HG03045 (cell line): Measurements from ENCODE around the gene HIGD1A.
A peak's percentile ranks its signal among the peaks of the same experiment; 100 is the strongest.

ENCODE experiments used
- ATAC-seq: cut with Tn5 transposase; IDR thresholded peaks from one replicate; pipeline ENCODE4 v1.9.1; 2021; ENCODE audit warnings: mild to moderate bottlenecking, moderate library complexity; ENCODE audit not compliant: unreplicated experiment

Gene HIGD1A

DNA sequence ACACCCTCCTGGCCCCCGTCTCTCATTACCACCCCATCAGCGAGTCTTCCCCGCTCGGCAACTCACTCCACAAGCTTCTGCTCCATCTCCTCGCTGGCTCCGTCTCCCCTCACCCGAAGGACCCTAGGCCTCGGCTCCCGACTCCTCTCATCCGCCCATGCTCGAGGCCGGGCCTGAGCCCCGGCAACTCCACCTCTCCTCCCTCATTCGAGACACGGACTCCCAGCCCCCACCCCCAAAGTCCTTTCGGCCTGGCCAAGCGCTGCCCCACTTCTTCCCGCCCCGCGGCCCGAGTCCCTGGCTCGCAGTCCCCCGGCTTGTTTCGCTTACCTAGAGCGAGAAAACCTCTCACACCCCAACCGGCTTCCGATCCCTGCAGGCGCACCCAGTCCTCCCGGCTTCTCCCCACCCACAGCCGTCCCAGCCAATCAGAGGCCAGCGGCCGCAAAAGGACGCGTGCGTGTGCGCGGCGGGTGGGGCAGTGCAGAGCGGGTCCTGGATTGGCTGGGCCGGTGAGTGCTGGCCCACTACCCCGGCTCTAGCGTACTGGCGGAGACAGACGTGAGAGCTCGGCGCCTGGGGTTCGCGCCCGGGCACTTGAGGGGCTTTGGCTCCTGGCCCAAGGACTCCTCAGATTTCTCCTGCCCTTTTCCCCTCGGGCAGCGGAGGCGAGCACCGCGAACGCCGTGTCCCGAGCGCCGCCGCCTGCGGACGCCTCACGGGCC lies at the start of gene HIGD1A:
HIGD1A (minus strand) TSS at position 385 of the 725 bp plus-strand sequence. CDS start 10,237 bp downstream, outside the sequence.
- peak; percentile 99 for ATAC-seq

DNA sequence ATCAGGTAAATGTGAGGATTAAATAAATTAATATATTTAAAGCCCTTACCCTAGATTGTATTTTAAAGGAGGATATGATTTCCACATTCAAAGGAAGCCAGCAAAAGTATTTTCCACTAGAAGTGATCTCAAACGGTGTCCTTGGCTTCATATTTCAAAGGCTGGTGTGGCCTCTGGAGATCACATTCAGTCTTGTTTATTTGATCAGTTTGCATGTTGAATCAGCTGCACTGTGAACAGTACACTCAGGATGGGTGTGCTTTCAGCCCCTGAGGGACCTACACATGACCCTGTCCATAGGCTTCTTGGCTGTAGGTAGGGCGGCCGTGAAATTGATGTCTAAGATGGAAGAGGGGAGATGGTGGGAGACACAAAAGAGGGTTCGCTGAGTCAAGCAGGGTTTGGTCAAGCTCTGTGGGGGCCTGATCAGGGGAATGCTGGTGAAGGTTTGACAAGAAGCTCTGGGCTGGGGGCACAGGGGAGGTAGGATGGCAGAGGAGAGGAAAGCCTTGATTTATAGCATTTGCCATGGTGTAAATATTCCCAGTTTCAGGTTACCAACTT lies 49.5 kb upstream of the HIGD1A start:
- ATAC-seq = no peak

DNA sequence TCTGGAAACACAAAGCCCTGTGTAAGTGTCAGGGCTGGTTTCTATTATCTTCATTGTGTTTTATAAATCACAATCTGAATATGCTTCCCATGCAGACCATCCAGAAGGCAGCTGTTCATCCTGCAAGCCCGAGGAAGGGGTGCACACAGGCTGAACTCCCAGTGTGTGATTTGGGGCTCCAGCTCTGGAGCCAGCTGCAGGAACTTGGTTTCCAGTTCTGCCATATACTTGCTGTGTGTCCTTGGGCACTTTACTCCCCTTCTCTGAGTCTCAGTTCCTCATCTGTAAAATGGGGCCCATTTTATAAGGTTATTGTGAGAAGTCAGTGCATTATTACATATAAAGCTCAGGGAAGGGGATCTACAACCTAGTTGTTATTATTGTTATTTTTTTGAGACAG lies 48.8 kb upstream of the HIGD1A start:
- no peak for ATAC-seq

DNA sequence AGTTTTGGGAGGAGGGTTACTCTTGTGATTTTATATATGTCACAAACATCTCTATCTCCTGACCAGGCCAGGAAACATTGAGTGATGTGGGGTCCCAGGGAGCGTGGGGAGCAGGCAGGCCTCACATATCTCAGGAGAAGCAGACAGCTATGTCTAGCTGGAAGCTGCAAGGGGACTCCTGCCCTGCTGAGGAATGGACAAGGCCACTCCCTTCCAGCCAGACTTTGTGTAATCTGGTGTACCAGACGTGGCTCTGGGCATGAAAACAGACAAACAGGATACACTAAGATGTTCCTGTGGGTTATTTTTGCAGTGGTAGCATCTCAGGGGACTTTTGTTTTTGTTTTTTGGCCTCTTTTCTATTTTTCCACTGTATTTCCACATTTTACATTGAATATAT lies 48.2 kb upstream of the HIGD1A start:
- ATAC-seq = no peak

DNA sequence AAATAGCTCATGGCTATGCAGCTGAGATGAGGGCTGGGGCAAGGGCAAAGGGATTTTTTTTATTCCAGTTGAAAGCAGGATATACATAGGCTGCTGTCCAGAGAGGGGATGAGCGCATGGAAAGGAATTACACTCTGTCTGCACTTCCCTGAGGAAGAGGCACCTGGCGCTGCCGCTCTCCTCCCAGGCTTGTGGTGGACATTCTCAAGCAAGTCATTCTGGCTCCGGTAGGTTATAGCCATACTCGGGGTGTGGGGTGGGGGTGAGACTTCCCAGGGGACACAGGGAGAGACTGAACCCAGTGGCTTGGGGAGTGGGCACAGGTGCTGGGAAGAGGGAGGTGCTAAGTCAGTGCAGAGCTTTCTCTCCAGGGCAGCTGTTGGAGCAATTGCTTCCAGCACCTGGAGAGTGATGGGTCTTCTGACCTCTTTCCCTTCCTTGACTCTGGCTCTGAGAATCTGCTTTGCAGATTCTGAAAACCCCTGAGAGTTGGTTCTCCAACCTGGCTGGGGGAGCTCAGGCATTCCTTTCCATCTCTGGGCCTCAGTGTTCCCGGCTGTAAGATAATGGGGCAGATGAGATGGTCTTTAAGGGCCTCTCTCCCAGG lies 47.0 kb upstream of the HIGD1A start:
- no peak for ATAC-seq

DNA sequence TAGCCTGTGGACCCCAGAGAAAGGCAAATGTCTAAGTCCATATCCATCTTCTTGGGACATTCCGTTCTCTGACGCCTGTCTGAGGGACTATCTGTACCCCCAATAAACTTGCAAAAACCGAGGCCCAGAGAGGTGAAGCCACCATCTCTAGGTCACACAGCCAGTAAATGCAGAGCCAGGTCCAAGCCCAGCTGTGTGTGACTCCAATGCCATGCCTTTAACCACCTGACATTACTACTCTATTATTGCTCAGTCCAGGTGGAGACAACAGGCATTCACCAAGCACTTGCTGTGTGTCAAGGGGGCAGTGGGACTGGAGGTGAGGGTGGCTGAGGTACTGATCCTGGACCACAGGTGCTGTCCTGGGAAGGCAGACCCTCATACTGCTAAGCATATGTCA lies 46.0 kb upstream of the HIGD1A start:
- ATAC-seq = no peak

DNA sequence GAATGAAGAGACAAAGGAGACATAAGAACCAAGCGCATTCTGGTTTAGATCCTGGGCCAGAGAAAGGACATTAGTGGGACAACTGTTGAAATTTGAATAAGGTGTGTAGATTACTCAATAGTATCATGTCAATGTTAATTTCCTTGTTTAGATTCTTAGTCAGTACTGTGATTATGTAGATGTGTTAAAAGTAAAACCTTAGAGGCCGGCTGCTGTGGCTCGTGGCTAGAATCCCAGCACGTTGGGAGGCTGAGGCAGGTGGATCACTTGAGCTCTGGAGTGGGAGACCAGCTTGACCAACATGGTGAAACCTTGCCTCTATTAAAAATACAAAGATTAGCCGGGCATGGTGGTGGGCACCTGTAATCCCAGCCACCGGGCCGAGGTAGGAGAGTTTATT lies 44.7 kb upstream of the HIGD1A start:
- ATAC-seq = no peak

DNA sequence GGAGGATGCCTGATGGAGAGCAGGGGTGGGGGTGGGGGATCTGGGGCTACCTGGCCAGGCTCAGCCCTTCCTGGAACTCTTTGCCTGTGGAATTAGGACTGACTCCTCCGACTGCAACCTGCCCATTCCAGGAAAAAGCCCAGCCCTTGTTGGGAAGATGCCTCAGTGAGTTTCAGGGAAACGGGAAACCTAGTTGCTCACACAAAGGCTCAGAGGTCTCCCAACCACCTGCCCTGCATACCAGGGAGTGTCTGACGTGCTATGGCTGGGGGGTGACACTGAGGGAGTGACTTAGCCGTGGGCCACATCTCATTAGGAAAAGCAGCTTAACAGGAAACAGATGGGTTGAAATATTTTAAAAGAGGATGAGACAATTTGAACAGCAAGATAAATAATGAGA lies 43.4 kb upstream of the HIGD1A start:
- no peak for ATAC-seq

DNA sequence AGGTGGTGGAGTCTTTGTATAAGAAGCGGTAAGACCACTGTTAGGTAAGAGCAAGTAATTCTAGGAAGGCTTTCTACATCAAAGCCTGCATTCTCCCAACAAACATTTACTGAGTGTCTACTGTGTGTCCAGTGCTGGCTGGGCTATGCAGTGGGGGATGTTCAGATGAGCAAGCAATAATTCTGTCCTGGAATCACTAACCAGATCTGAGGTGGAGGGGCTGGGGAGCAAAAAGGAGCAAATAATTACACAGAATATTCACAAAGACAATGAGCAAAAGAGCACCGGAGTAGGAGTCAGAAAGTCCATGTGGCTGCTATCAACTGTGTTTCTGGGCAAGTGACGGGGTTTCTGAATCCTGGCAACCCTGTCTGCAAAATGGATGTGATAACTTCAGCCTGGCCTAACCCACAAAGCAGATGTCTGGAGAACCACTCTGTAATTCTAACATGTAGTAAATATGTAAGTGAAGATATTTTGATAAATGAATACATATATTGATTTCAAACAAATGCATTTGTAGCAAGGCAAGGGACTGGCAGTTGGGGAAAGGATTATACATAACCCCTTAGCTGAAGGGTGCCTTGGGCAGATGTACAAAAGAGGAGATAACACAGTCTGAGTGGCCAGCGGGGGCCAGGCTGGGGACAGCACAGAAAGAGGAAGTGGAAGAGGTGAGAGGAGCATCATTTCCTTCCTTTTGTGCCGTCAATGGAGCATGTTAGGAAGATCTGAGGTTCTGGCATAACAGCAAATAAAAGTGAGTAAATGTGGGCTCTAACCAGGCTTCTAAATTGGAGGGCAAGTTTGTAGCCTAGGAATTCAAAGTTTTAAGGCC lies 42.6 kb upstream of the HIGD1A start:
- no peak for ATAC-seq

DNA sequence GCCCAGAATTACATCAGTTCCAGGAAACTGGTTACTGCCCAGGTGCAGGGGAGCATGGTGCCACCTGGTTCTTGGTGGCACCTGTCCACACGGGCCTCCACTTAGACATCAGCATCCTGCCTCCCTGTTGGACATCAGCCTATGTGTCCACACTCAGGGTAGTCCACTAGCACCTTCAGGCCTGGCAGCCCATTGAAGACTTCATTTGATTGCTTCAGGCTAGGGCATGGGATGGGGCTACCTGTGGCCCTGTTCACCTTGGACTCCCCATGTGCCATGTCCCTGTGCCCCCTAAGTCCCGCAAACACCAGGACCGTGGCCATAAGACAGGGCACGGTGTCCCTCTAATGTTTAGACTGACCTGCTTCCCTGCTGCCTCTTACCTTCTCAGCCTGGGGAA lies 40.5 kb upstream of the HIGD1A start:
- no peak for ATAC-seq

DNA sequence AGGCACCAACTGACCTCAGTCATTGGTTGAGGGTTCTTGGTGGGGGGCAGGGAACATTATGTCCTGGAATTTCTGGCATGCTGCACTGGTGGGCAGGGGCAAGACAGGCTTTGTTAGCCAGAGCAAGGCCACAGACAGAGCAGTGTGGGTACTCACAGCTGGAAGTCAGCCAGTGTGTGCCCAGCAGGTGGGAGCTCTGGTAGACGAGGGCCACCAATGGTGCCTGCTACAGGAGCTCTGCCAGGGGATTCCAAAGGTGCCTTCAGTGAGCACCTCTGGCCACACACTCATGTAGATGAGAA lies 40.1 kb upstream of the HIGD1A start:
- ATAC-seq = no peak

DNA sequence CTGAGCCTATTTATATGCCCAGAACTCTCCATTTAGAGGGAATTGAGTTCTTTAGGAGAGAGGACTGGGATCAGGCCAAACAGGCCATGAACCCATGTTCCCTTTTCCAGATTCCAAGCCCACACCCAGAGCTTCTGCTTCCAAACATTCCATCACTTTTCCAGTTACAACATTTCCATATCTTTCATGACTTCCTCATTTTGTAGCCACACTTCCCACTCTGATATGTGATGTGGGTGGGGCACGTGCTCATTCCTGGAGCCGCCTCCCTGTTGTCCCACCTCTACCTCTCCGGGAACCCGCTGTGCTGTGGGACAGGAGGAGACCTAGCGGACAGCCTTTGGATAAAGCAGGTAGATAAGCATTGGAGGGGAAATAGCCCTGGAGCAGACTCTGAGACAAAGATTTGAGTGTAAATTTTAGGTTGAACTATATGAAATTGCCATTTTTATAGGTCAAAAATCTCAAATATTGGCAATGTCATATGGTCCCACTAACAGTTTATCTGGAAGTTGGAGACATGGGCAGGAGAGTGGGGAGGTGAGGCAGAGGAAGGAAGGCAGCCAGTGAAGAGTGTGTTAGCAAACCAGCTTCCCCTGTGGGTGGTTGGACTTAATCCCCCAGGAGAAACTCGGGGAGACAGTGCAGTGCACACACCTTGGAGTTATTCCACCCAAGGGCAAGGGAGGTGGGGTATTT lies 39.6 kb upstream of the HIGD1A start:
- no peak for ATAC-seq

DNA sequence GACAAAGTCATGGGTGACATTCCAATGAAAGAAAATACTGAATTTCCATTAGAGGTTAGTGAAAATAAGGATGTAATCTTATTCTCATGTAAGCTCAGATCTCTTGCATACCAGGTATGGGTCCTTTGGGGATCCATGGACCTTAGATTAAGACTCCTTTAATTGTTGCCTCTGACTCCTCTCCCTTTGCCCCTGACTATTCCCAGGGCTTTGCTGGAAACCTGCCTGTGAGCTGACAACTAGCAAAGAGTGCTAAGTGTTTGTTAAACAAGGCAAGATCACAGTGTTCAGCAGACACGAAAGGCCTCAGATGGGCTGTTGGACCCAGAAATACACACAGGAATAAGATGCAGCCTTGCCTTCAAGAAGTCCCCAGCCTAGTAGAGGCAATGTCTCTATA lies 37.0 kb upstream of the HIGD1A start:
- ATAC-seq = no peak

DNA sequence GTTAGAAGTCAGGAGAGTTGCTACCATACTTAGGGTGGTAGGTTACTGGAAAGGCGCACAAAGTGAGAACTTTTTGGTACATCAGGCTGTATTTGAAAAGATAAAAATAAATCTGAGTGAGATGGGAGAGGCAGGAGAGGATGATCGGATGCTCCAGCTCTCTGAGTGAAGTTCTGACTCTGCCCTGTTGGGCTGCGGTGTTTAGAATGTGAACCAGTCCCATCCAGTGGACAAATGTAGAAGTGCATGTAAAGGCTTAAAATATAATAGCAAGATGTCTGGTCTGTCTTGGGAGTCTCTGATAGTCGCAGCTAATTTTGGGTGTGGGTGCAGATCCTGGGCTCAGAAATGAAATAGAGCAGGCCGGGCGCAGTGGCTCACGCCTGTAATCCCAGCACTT lies 35.3 kb upstream of the HIGD1A start:
- ATAC-seq = peak; percentile 74

DNA sequence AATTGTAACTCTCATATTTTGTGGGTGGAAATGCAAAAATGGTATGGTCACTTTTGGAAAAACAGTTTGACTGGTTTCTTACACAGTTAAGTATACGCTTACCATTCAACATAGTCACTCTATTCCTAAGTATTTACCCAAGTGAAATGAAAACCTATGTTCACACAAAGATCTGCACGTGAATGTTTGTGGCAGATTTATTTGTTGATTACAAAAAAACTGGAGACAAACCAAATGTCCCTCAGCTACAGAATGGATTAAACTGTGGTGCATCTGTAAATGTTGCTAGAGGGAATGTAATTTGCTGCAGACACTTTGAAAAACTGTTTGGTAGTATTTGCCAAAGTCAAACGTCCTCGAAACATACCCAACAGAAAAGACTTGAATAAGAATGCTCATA lies 34.3 kb upstream of the HIGD1A start:
- ATAC-seq = no peak

DNA sequence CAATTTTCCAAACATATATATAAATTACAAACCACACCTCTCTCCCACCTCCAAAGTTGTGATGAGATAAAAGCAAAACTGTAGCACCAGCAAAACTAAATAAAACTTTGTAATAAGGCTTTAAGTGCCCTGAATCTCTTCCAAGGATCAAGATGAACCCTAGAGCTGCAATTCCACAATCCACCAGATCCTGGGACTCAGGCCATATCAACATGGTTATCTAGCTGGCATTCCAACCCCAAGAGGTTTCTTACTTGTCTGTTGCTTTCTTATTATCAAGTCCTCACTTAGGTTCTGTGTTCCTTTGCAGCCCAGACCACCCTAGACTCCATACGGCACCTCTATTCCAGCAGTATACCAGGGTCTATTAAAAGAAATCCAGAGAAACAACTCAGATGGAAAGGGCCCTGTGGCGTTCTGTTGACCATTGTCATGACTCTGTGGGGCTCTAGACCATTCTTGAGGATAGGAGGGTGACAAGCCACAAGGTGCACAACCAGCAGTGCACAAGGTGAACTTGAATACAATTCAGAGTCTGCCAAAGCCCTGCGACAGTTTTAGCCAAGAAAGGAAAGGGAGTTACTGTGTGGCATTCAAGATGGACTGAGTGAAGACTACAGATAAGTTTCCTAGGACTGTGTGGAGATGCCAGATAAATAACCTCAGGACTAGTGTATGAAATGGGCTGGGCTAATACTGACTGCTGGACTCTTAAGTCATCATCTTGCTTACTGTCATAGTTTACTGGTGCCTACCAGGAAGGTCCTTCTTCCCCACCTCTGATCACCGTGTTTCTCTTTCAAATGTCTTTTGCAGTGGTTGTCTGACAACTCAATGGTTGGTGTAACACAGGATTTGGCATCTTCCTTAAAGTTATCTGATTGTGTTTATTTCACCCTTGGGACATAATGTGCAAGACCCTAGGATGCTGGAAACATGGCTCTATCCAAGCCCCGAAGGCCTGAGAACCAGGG lies 32.1 kb upstream of the HIGD1A start:
- no peak for ATAC-seq

DNA sequence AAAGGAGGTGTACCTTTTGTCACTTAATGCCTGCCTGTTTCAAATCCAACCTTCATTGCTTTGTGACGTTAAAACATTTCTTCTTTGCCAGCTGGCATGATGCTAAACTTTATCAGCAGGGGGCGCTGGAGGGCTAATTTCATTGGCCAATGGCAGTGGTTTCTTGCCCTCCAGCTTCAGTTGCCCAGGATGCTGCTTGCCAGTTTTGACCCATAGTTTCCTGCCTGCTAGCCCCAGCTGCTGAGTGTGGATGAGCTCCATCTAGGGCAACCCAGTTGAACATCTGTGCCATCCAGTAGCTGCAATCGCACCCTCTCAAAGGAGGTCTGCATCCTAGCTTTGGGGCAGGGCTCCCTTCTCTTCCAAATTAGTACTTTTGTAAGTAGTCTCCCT lies 27.0 kb upstream of the HIGD1A start:
- ATAC-seq = no peak

DNA sequence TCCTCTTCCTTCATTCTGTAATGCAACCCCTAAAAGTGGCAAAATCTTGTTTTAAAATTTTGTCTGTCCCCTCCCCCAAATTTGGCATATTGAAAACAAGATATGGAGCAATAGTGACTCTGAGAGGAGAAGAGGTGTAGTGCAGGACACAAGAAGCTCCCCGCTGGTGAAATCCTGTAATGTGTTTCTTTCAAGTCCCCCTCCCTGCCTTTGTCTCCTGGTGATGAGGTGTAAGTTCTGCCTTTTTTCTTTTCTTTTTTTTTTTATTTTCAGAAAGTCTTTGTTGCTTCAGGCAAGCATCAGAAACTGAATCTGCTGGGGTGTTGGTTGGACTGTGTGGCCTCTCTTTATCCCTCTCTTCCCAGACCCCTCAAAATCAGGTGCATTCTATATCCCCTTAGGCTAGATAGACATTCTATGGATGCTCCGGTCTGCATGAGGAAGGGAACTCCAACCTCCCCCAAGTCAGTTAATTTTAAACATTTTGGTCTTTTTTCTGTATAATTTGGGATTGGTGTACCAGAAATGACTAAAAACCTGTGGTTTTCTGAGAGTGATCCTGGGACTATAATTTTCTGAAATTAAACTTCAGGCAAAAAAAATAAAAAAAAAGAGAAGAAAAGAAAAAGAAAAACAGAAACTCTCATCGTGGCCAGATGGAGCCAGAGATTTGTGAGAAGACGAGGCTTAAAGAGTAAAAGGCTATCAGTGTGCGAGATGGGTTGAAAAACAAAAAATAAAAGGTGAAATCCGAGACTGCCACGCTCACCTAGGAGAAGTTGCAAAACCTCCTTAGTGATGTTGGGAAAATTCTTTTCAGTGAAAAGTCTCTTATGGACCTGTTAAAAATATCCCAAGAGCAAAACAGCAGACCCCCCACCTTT lies 26.4 kb upstream of the HIGD1A start:
- ATAC-seq = no peak
